GM18507 (cell line): ENCODE results near the gene OGDH.
"Not testable (repeated sequence)": the region's sequence is repeated elsewhere in the genome, so short reads cannot be mapped to it uniquely, and the experiment has no call there.

Experiments used
- DNase-seq: peaks from one replicate; pipeline ENCODE4 v3.0.0; 2011; ENCODE audit warnings: low read depth; ENCODE audit not compliant: insufficient read length; ENCODE audit errors: extremely low spot score
- FAIRE-seq: peaks from 2 replicates; lab custom pipeline; 2011; peaks lifted over from hg19 to GRCh38; lab: Jason Lieb, UNC

OGDH gene

DNA sequence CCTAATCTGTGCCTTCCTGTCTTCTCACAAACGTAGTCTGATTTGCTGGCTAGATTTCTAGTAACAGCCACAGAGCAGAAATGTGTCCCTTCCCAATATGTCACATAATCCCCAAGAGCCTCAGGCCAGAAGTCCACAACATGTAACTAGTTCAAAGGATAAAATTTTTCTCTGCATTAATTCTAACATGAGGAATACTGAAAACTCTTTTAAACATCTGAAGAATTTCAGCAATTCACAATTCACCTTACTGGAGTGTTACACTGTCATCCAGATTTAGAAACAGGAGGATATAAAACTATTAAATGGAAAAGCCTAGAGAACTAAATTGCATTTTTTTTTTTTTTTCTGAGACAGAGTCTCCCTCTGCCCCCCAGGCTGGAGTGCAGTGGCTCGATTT, 30.2 kb upstream of the OGDH start:
- DNase-seq (no peak), FAIRE-seq (no peak)

DNA sequence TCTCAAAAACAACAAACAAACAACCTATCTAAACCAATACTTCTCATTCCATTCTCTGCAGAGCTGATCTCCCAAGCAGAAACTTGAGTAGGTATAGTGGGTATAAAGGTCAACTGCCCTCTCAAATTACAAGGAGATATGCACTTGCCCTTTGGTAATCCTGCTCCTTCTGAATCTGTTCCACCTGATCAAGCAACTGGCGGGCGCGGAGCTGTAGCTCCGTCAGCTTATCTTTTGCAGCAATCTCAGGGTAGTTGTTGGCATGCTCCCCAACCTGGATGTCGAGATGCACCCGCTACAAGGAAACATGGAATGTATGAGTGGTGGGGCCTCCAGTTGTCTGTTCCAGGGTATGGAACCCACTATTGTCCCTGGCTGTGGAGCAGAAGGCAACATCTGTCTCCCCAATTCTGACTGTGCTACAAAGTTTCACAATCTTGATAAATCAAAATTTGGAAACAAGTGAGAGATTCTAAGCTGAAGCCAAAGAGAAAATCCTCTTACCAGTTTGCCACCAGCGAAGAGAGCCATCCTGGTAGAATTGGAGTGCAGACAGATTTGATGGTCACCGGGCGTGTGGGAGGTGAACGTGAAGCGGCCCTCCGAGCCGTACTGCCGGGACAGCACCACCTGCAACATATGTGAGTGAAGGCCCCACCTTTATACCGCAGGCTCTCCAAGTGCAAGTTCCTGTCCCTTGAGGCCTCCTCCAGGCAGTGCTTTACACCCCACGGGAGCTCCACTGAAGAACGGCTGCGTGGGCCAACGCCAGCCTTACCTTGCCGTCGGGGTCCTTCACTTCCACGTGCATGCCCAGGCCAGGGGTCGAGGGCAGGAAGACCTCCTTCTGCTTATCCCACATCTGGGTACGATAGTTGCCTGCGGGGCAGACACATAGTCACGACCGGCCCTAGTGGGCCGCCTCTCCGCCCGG, 25.2 kb upstream of the OGDH start:
- DNase-seq (no peak), FAIRE-seq (peak; percentile 70)

DNA sequence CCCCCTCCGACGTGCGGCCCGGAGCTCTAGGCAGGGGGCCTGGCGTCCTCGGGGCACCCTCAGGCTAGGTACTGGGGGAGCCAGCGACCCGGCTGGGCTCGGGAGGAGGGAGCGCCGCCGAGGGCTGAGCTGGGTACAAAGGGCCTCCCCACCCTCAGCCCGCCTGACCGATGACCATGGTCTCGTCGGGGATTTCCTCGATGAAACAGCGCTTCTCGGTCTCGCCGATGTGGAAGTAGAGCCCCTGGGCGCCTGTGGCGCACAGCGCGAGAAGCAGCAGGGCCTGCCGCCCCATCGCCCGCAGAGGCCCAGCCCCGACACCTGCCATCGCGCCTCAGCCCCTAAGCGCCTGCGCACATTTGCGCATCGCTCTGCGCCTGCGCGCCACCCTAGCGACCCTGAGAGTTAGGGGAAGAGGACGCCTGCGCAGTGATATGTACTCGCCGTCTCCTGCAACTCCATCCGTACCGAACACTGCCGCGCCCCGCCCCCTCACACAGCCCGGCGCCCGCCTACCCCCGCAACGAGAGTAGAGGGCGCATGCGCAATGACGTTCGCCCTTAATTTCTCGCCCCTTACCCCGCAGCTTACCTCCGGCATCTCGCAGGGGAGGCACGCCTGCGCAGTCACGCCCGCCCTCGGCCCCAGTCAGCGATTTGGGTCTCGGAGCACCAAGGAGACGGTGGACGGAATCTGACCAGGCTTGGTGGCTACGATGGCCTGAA, 24.4 kb upstream of the OGDH start, which contains the start of gene TMED4:
Gene TMED4, minus strand, starts transcription at position 353 of the 725 bp plus-strand sequence. Its CDS starts 25 bp downstream, at position 328.
- FAIRE-seq = peak; percentile 98
- DNase-seq = peak; percentile 99

DNA sequence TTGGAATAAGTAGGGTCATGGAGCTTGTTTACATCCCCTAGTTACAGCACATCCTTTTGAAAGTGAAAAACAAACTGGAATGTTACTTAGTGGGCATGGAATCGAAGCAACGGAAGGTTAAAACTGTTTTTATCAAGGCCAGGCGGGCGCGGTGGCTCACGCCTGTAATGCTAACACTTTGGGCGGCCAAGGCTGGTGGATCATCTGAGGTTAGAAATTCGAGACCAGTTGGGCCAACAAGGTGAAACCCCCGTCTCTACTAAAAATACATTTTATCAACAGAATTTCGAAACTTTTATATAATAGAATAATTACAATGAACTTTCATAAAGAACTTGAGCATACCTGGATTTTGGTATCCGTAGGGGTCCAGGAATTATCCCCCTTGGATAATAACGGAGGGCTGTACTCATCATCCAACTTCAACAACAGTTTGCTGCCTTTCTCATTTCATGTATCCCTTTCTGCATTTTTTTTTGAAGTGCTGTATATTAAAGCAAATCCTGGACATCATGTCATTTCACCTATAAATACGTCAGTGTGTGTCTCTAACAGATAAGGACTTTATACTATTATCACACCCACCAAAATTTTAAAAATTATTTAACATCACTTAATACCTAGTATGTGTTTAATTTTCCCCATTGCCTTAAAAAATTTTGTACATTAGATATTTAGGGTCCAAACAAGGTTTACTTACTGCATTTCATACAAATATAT, 23.1 kb upstream of the OGDH start:
- no peak for FAIRE-seq
- DNase-seq = no peak

DNA sequence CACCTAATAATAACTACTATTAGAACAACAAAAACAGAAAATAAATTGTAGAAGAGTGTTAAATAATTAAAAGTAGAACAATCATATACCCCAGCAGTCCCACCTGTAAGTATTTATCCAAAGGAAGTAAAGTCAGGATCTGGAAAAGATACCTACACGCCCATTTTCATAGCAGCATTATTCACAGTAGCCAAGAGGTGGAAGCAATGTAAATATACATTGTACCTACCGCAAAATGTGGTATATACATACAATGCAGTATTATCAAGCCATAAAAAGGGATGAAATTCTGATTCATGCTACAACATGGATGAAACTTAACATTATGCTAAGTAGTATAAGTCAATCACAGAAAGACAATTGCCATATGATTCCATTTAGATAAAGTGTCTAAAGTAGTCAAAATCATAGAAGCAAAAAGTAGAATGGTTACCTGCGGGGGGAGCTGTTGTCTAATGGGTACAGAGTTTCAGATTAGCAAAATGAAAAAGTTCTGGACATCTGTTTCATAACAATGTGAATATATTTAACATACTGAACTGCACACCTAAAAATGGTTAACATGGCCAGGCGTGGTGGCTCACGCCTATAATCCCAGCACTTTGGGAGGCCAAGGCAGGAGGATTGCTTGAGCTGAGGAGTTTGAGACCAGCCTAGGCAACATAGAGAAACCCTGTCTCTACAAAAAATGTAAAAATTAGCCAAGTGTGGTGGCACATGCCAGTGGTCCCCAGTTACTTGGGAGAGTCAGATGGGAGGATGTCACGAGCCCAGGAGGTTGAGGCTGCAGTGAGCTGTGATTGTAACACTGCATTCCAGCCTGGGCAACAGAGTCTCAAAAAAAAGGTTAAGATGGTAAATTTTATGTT, 18.4 kb upstream of the OGDH start:
- FAIRE-seq = peak; percentile 80
- no peak for DNase-seq

DNA sequence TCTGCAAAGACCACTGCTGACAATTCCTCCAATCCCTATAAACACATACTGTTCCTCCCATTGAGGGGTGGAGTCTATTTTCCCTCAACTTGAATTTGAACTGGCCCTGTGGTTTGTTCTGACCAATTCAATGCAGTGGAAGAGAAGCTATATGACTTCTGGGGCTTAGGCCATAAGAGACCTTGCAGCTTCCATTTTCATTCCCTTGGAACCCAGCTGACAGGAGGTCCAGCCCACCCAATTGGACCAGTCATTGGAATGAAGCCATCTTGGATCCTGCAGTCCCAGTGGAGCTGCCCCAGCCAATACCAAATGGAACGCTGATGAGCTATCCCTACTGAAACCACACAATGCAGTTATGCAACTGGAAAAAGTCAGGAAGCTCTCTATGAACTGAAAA, 15.5 kb upstream of the OGDH start:
- DNase-seq = no peak
- no peak for FAIRE-seq

DNA sequence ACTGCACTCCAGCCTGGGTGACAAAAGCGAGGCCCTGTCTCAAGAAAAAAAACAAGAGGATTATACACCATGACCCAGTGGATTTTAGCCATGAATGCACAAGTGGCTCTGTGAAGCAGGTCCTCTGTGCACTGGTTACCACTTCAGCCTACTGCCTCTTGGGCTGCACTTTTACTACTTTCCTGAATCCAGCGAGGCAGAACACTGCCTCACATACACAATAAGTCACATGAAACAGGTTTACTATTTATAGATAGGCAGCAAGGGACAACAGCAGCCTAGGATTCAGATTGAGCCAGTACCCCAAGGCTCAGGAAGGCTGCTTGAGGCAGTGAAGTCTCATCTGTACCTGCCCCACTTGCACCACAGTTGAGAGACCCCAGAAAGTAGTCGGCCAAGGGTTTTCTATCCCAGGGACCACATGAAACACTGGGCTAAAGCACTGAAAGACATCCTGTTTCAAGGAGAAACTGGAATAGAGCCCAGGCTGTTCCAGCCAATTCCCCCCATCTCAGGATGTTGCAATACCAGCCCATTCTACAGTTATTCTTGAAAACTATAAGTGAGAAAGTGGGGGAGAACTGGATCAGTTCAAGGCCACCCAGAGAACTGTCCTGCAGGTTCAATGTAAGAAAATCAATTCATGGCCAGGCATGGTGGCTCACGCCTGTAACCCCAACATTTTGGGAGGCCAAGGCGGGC, 10.3 kb upstream of the OGDH start:
- DNase-seq = no peak
- no peak for FAIRE-seq

DNA sequence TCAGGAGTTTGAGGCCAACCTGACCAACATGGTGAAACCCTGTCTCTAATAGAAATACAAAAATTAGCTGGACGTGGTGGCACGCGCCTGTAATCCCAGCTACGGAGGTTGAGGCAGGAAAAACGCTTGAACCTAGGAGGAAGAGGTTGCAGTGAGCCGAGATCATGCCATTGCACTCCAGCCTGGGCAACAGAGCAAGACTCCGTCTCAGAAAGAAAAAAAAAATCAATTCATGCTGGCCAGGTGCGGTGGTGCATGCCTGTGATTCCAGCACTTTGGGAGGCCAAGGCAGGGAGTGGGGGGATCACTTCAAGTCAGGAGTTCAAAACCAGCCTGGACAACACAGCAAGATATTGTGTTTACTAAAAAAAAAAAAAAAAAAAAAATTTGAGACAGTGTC, 9.2 kb upstream of the OGDH start:
- DNase-seq, FAIRE-seq: not testable (repeated sequence)

DNA sequence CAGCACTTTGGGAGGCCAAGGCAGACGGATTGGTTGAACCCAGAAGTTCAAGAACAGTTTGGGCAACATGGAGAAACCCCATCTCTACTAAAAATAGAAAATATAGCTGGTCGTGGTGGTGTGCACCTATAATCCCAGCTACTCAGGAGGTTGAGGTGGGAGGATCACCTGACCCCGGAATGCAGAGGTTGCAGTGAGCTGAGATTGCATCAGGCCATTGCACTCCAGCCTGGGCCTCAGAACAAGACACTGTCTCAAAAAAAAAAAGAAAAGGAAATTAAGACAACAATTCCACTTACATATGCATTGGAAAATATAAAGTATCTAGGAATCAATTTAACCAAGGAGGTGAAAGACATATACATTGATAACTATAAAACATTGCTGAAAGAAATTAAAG, 7.2 kb upstream of the OGDH start:
- FAIRE-seq (no peak), DNase-seq (no peak)

DNA sequence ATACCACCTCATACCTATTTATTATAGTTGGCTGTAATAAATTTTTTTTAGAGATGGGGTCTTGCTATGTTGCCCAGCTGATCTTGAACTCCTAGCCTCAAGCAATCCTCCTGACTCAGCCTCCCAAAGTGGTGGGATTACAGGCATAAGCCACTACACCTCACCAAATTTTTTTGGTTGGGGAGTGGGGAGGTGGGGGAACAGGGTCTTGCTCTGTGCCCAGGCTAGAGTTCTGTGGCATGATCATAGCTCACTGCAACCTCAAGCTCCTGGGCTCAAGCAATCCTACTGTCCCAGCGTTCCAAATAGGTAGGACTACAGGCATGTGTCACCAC, 3.9 kb upstream of the OGDH start:
- FAIRE-seq (no peak), DNase-seq (no peak)

DNA sequence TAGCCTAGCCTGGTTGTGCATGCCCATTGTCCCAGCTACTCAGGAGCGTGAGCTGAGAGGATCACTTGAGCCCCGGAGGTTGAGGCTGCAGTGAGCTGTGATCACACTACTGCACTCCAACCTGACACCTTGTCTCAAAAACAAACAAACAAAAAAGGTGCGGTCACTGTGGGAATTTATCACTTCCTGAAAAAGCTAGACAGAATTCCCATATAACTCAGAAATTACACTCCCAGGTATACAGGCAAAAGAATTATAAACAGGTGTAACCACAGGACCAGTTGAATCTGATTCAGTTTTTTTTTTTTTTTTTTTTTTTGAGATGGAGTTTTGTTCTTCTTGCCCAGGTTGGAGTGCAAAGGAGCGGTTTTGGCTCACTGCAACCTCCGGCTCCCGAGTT, 3.2 kb upstream of the OGDH start:
- no peak for FAIRE-seq
- no peak for DNase-seq

DNA sequence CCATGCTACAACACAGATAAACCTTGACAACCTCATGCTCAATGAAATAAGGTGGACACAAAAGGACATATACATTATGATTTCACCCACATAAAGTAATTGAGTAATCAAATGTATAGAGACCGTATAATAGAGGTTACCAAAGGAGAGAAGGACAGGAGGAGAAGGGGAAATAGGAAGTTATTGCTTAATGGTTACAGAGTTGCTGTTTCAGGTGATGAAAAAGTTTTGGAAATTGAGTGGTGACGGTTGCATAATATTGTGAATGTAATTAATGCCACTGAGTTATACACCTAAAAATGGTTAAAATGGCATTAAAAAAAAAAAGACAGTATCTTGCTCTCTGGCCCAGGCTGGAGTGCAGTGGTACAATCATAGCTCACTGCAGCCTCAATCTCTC, 1.5 kb upstream of the OGDH start:
- FAIRE-seq (no peak), DNase-seq (no peak)

DNA sequence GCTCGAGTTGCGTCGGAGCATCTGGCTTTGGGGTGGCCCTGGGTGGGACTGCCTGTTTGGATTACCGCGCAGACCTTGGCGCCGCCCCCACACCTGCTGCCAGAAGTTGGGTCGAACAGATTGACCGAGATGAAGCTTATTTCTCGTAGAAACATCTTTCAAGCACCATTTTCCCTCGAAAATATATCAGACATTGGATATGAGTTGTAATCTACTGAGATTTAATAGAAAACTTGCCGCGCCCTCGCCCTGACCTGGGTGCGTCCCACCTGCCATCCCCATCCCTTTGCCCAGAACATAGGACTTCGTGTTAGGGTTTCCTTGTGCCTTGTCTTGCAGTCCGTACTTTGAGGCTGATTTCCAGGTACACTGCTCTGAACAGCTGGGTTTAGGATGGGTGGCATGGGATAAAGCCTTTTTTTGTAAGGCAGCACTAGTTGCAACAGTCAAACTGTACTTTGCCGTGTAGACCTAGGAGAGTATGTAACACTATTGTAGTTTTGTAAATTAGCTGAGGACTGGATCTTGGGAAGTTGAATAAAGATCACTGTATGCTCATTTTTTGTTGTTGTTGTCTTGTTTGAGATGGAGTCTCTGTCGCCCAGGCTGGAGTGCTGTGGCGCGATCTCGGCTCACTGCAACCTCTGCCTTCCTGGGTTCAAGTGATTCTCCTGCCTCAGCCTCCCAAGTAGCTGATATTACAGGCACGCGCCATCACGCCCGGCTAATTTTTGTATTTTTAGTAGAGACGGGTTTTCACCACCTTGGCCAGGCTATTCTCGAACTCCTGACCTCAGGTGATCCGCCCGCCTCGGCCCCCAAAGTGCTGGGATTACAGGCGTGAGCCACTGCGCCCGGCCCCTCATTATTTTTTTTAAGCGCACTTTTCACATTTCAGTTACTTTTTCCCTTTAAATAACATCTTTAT, 978 bp downstream of the OGDH start:
- no peak for FAIRE-seq

DNA sequence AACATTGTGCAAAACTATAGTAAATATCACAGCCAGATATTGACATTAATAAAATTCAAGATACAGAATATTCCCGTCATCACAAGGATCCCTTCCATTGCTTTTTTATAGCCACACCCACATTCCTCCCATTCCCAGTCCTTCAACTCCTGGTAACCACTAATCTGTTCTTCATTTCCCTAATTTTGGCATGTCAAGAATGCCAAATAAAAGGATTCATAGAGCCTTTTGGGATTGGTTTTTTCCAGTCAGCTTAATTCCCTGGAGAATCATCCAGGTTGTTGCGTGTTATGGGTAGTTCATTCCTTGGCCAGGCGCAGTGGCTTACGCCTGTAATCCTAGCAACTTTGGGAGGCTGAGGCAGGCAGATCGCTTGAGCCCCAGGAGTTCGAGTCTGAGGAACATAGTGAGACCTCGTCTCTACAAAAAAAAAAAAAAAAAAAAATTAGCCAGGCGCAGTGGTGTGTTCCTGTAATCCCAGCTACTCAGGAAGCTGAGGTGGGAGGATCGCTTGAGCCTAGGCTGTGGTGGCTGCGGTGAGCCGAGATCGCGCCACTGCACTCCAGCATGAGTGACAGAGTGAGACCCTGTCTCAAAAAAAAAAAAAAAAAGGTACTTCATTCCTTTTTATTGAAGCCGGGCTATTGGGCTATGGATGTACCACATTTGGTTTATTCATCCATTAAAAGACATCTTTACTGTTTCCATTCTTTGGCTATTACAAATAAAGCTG, 2.7 kb downstream of the OGDH start:
- no peak for FAIRE-seq
- DNase-seq = no peak

More for the DNA sequence above, 978 bp downstream of the OGDH start:
- DNase-seq = no peak

DNA sequence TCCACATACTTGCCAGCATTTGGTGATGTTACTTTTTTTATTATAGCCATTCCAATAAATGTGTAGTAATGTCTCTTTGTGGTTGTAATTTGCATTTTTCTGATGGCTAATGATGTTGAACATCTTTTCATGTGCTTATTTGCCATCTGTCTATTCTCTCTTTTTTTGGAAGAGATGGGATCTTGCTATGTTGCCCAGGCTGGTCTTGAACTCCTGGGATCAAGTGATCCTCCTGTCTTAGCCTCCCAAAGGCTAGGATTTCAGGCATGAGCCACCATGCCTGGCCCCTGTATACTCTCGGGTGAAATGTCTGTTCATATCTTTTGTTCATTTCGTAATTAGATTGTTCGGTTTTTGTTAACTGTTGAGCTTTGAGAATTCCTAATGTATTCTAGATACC, 3.4 kb downstream of the OGDH start:
- FAIRE-seq = no peak
- DNase-seq = no peak

DNA sequence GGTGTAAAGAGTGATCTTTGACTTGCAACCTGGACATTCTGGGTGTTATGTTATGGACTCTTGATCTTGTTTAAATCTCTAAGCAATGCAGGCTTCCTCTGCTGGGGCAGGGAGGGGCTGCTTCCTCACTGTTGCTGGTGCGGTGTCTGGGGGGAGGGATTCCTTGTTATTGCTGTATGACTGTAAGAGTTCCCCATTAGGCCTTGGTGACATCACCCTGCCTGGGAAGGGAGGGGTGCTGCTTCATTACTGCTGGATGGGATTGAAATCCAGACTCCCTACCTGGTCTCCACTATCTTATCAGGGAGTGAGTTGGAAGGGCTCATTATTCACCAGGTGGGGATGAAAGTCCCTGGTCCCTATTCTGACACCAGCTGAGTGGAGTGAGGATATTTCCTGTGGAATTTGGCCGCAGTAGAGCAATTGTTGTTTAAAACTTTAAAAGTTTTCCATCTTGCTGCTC, 8.8 kb downstream of the OGDH start:
- FAIRE-seq = no peak
- no peak for DNase-seq

DNA sequence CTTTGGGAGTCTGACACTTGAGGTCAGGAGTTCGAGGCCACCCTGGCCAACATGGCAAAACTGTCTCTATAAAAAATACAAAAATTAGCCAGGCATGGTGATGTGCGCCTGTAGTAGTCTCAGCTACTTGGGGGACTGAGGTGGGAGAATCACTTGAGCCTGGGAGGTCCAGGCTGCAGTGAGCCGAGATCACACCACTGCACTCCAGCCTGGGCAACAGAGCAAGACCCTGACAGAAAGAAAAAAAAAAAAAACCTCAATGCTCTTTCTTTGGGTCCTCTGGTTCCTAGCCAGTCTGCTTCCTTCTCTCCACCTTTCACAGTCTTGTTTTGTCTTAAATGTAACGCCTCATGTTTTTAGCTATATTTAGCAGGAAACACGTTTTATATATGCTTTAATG, 9.4 kb downstream of the OGDH start:
- no peak for FAIRE-seq
- DNase-seq = no peak
